OCI-LY7 (cell line): ENCODE results near the gene PGF.

Source experiments
- EZH2phosphoT487 ChIP-seq: fragments of 200-600 bp; sonication (generic); IDR thresholded peaks from 2 replicates; pipeline ENCODE4 v1.6.1; 2018; ENCODE audit warnings: low read depth, borderline replicate concordance, mild to moderate bottlenecking, mixed run types, antibody characterized with exemption, low read length, moderate library complexity, mixed read lengths
- TF ChIP-seq, protein P1 (sequence below): fragments of 200-600 bp; sonication (generic); conservative IDR thresholded peaks from 2 replicates; pipeline ENCODE4 v1.5.1; 2014; ENCODE audit warnings: mild to moderate bottlenecking, antibody characterized with exemption, low read length, moderate library complexity, mixed read lengths

DNA sequence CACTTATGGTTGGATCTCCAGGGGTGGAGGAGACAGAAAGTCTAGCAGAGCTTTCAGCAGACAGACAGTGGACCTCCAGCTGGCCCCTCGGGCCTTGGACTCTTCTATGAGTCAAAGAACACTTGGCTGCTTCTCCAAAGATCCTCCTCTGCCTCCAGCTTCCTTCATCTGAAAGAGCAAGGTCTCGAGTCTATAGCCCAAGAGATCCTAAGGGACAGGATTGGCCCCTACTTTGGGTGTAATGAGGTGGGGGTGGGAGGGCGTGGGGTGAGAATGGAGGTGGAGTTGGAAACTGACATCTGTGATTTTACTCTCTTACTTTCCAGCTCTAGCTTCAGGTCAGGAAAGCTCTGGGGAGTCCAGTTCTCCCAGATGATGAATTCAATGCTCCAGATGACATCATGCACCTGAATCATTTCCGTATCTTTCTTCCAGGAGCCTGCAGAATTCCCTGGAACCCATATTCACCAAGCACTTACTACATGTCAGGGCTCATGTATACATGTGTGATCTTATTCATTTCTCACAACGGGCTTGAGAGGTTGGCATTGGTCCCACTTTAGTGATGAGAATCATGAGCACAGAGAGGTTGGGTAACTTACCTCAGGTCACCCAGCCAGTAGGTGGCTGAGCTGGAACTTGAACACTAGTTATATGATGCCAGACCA is 10.2 kb upstream of the PGF start:
- TF ChIP-seq, protein P1, sequence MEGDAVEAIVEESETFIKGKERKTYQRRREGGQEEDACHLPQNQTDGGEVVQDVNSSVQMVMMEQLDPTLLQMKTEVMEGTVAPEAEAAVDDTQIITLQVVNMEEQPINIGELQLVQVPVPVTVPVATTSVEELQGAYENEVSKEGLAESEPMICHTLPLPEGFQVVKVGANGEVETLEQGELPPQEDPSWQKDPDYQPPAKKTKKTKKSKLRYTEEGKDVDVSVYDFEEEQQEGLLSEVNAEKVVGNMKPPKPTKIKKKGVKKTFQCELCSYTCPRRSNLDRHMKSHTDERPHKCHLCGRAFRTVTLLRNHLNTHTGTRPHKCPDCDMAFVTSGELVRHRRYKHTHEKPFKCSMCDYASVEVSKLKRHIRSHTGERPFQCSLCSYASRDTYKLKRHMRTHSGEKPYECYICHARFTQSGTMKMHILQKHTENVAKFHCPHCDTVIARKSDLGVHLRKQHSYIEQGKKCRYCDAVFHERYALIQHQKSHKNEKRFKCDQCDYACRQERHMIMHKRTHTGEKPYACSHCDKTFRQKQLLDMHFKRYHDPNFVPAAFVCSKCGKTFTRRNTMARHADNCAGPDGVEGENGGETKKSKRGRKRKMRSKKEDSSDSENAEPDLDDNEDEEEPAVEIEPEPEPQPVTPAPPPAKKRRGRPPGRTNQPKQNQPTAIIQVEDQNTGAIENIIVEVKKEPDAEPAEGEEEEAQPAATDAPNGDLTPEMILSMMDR, result no peak
- no peak for TF ChIP-seq EZH2phosphoT487
